Central memory CD4-positive, alpha-beta T cell (primary cell): ENCODE results near the gene CHADL.
"Not testable (repeated sequence)": the region's sequence is repeated elsewhere in the genome, so short reads cannot be mapped to it uniquely, and the experiment has no call there.

Experiments
- DNase-seq: peaks from one replicate; pipeline ENCODE4 v3.0.0; 2022

Gene CHADL

GRCh38 chr22:41181349-41182241 lies 59.1 kb downstream of the CHADL start:
- DNase-seq: no peak

- no peak for DNase-seq
These were observed 59.8 kb downstream of the CHADL start for GRCh38 chr22:41180926-41181325.

GRCh38 chr22:41180362-41180761 lies 60.4 kb downstream of the CHADL start:
- DNase-seq: not testable (repeated sequence)
